Measurements from ENCODE around the gene CEP72. TPM values are rescaled to one million over a fixed set of nuclear protein-coding genes. Genes with fewer than 3 reads are reported as not detected.

CEP72 gene
- polyA plus RNA-seq, 1 donor (not counting 4 experiments of a cell fraction or from before 2014, with no cell fraction given) = 4.5 TPM

DNA sequence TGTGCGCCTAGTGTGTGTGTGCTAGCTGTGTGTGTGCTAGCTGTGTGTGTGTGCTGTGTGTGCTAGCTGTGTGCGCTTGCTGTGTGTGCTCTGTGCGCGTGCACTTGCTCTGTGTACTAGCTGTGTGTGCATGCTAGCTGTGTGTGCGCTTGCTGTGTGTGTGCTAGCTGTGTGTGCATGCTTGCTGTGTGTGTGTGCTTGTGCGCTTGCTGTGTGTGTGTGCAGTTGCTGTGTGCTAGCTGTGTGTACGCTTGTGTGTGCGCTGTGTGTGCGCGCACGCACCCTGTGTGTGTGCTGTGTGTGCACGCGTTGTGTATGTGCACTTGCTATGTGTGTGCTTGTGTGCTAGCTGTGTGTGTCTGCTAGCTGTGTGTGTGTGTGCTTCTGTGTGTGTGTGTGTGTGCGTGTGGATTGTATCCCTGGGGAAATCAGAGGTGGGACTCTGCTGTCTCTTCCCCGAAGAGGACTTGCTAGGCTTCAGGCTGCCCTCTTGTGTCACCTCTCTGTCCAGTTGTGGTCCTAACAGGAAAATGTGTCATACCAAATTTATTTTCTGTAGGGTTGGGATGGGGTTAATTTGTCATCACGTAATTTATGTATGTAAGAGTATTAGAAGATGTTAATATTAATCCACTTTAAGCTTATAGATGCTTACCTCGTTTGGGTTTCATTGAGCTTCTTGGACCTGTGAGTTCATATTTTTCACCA is 42.1 kb downstream of the CEP72 start:
- peaks cover 9 to 20% of the 10 kb centered on the region in 2 experiments for H3K36me3 ChIP-seq (ENCODE audit: control insufficient read depth in 2 of 2, extremely low read depth in 1 of 2, insufficient read depth in 2 of 2, low read length in 2 of 2)
- FAIRE-seq (no peak), DNase-seq (ENCODE audit: low read depth, low spot score) (no peak)
- H4K20me1 ChIP-seq (ENCODE audit: control insufficient read depth, extremely low read depth, insufficient read depth, low read length) = no peaks in the 10 kb centered on the region
- no peaks in the 10 kb centered on the region for H3K9me1 ChIP-seq (ENCODE audit: control insufficient read depth, extremely low read depth, insufficient read depth, low read length)
- H3K4me2 ChIP-seq (ENCODE audit: control insufficient read depth, extremely low read depth, insufficient read depth, low read depth, low read length) = no peak overlapping the region
- no peak overlapping the region for H3K4me3 ChIP-seq (ENCODE audit: control insufficient read depth in 2 of 3, extremely low read depth in 1 of 3, insufficient read depth in 2 of 3, low read depth in 1 of 3, low read length in 3 of 3)
- no peak overlapping the region for H3K27ac ChIP-seq (ENCODE audit: control insufficient read depth, insufficient read depth, low read length)
- no peaks in the 10 kb centered on the region for H3K27me3 ChIP-seq (ENCODE audit: control insufficient read depth, extremely low read depth, insufficient read depth, low read length)
- no peak overlapping the region for H3K9ac ChIP-seq (ENCODE audit: control insufficient read depth, extremely low read depth, insufficient read depth, low read length)
- dilution Hi-C loops (cut with MboI; ENCODE audit: extremely low pct_ligation_motif_present, low sequenced_read_pairs) = no loop called here
- peaks cover 5% of the 10 kb centered on the region for H3K9me3 ChIP-seq (ENCODE audit: control insufficient read depth, low read depth, low read length)
- no peaks in the 10 kb centered on the region for H3K79me2 ChIP-seq (ENCODE audit: control insufficient read depth, insufficient read depth, low read length)
- TF ChIP-seq, protein P1, sequence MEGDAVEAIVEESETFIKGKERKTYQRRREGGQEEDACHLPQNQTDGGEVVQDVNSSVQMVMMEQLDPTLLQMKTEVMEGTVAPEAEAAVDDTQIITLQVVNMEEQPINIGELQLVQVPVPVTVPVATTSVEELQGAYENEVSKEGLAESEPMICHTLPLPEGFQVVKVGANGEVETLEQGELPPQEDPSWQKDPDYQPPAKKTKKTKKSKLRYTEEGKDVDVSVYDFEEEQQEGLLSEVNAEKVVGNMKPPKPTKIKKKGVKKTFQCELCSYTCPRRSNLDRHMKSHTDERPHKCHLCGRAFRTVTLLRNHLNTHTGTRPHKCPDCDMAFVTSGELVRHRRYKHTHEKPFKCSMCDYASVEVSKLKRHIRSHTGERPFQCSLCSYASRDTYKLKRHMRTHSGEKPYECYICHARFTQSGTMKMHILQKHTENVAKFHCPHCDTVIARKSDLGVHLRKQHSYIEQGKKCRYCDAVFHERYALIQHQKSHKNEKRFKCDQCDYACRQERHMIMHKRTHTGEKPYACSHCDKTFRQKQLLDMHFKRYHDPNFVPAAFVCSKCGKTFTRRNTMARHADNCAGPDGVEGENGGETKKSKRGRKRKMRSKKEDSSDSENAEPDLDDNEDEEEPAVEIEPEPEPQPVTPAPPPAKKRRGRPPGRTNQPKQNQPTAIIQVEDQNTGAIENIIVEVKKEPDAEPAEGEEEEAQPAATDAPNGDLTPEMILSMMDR (optimal IDR thresholded peaks at IDR 0.05 in 1 of 3, IDR thresholded peaks at IDR 0.05 in 1 of 3, conservative IDR thresholded peaks at IDR 0.05 in 1 of 3; ENCODE audit: extremely low read depth in 1 of 3, insufficient read depth in 2 of 3, low read length in 3 of 3) = no peak
- no peak for TF ChIP-seq EZH2 (IDR thresholded peaks at IDR 0.05; ENCODE audit: low read length)
- no peak overlapping the region for H2AFZ ChIP-seq (ENCODE audit: control insufficient read depth, low read length)
- no peaks in the 10 kb centered on the region for H3K4me1 ChIP-seq (ENCODE audit: control insufficient read depth, extremely low read depth, insufficient read depth, low read length)

- no peaks in the 10 kb centered on the region for H3K9me3 ChIP-seq (ENCODE audit: control insufficient read depth, low read depth, low read length)
- FAIRE-seq = no peak
- no peak overlapping the region for H3K9ac ChIP-seq (ENCODE audit: control insufficient read depth, extremely low read depth, insufficient read depth, low read length)
- H3K4me3 ChIP-seq (ENCODE audit: control insufficient read depth in 2 of 3, extremely low read depth in 1 of 3, insufficient read depth in 2 of 3, low read depth in 1 of 3, low read length in 3 of 3) = no peak overlapping the region
- no peaks in the 10 kb centered on the region for H3K4me1 ChIP-seq (ENCODE audit: control insufficient read depth, extremely low read depth, insufficient read depth, low read length)
- no peak for DNase-seq (ENCODE audit: low read depth, low spot score)
- H3K36me3 ChIP-seq (ENCODE audit: control insufficient read depth in 2 of 2, extremely low read depth in 1 of 2, insufficient read depth in 2 of 2, low read length in 2 of 2) = peaks cover 15 to 27% of the 10 kb centered on the region in 2 experiments
- no peaks in the 10 kb centered on the region for H3K9me1 ChIP-seq (ENCODE audit: control insufficient read depth, extremely low read depth, insufficient read depth, low read length)
- no peak overlapping the region for H3K27ac ChIP-seq (ENCODE audit: control insufficient read depth, insufficient read depth, low read length)
- H2AFZ ChIP-seq (ENCODE audit: control insufficient read depth, low read length) = no peak overlapping the region
- dilution Hi-C loops (cut with MboI; ENCODE audit: extremely low pct_ligation_motif_present, low sequenced_read_pairs) = no loop called here
- H3K4me2 ChIP-seq (ENCODE audit: control insufficient read depth, extremely low read depth, insufficient read depth, low read depth, low read length) = no peak overlapping the region
- H3K27me3 ChIP-seq (ENCODE audit: control insufficient read depth, extremely low read depth, insufficient read depth, low read length) = no peaks in the 10 kb centered on the region
- TF ChIP-seq, protein P1 (optimal IDR thresholded peaks at IDR 0.05 in 1 of 3, IDR thresholded peaks at IDR 0.05 in 1 of 3, conservative IDR thresholded peaks at IDR 0.05 in 1 of 3; ENCODE audit: extremely low read depth in 1 of 3, insufficient read depth in 2 of 3, low read length in 3 of 3) = no peak
- TF ChIP-seq EZH2 (IDR thresholded peaks at IDR 0.05; ENCODE audit: low read length) = no peak
- H4K20me1 ChIP-seq (ENCODE audit: control insufficient read depth, extremely low read depth, insufficient read depth, low read length) = no peaks in the 10 kb centered on the region
- H3K79me2 ChIP-seq (ENCODE audit: control insufficient read depth, insufficient read depth, low read length) = no peaks in the 10 kb centered on the region
These were observed 43.3 kb downstream of the CEP72 start for GRCh38 chr5:655406-655805.

All from keratinocyte (primary cell).